Fibroblast of skin of left biceps (primary cell): ENCODE results near the gene ARMS2.

Source experiments
- DNase-seq, 2 experiments: peaks; one replicate each; pipeline ENCODE4 v3.0.0-alpha.2; 2013; ENCODE audit warnings: low read depth in 2 of 2

The ARMS2 gene

DNA sequence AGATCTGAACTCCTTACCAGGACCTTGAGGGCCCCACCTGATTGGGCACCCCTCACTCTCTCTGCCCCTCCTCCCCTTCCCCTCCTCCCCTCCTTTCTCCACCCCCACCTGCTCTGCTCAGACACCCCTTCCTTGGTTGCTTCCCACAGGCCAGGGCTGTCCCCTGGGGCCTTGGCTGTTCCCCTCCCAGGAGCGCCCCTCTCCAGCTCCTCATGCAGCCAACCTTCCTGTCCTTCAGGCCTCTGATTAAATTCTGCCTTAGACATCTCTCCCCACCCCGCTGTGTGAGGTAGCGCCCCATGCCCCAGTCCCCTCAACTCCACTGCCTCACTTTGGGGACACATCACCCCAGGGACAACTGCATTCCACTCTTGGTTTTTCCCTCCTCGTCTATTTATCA, 39.3 kb downstream of the ARMS2 start:
- no peak for DNase-seq

DNA sequence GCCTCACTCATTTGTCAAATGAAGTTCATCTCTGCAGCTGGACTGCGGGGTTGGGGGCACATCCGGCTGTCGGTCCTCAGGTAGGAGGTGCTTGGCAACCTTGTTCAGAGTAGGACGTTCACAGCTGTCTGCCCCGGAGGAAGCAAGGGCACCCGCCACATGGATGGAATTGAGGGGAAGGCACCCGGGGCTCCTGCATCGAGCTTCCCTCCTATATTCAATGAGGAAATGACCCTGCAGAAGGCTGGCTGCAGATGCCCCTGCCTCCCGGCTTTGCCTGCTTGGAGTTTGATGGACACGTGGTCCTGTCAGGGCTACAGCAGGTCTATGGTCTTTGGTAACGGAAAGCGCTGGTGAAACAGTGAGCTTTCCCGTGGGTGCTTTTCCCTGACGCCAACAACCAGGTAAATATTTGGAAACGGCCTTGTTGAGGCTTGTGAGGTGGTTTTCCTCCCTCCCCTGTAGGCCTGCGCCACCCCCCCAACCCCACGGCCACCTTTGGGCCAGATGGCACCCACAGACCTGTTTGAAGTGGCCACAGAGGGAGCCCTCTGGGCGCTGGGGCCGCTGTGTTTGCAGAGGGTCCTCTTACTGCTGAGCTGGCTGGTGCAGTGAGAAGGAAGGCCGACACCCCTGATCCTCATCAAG, 39.8 kb downstream of the ARMS2 start:
- no peak for DNase-seq

DNA sequence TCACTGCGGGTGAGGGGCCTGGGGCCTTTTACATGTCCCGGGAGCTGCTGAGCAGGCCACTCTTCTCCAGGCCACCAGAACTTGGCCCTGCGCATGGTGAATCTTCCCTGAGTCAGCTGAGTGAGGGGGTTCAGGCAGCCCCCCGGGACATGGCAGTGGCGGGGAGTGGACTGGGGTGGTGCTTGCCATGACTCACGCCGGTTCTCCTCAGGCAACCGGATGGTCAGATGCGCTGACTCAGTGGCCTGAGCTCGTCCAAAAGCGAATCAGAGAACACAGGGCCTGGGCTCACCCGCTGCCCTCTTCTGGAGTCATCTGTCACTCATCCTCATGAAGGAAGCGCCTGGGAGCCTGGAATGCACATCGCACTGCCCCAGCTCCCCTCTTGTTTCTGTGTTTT, 40.4 kb downstream of the ARMS2 start:
- no peak for DNase-seq

DNA sequence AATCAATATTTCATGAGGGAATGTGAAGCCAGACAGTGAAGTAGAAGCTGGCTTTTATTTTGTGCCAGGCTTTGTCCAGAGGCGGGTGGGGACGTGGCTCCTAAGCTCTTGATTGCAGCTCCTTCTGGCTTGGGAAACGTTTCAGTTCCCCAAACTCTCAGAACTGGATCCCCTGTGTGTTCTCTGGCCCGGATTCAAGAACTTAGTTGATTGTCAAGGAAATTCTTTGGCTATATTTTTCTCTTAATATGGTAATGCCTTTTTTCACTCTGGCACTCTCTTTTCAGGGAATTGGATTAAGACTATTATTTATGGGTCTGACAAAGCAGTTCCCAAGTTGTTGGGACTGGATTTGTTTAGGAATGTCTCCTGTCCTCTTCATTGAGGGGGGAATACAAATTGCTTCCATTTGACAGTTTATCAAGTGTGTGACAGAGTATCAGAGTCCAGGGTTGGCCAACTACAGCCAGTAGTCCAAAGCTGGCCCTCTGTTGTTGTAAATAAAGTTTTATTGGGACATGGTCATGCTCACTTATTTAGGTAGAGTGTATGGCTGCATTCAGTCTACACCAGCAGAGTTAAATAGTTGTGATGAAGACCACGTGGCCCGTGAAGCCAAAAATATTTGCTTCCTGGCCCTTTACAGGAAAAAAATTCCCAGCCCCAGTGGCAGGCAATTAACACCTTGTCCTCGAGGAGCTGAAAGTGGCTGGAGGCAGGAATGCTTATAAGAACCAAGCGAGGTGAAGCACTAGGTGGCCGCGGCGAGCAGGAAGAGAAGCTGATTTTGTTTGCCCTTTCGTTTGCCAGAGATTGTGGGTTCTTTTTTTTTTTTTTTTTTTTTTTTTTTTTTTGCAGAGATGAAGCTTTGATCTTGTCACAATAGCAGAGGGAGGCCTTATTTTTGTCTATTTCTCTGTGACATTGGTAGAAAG, 41.2 kb downstream of the ARMS2 start:
- peak; percentile 65 to 72 for DNase-seq

DNA sequence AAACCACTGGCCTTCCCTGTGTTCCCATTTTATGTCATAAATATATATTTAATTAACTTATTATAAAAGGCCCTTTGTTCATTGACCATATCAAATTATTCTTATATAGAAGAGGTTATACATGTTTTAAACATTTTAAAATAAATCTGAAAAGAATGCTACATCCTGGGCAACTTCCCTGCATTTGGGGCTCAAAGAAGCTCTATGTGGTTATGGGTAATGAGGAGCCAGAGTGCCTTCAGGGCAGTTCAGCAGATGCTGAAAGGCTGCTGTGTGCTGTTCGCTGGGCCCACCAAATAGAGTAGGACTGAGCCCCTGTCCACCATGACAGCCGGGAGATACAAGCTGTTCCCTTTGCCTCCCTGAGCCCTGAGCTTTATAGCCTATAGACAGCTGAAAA, 42.8 kb downstream of the ARMS2 start:
- no peak for DNase-seq

DNA sequence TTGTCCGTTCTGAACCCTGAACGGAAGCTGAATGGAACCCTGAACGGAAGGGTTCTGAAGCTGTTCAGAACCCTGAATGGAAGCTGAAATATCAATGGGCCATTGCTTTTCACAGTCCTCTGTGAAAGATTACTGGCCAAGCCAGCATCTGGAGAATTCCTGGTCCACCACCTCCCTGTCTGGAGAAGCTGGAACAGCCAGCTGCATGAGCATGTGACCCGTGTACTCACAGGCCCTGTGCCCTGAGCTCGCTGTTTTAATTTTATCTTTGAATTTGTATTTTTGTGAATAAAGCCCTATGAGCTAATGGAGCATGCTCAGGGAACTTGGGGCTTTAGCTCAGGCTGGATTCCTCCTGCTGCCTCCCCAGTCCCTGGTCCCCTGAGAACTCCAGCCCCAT, 44.1 kb downstream of the ARMS2 start:
- DNase-seq = no peak

DNA sequence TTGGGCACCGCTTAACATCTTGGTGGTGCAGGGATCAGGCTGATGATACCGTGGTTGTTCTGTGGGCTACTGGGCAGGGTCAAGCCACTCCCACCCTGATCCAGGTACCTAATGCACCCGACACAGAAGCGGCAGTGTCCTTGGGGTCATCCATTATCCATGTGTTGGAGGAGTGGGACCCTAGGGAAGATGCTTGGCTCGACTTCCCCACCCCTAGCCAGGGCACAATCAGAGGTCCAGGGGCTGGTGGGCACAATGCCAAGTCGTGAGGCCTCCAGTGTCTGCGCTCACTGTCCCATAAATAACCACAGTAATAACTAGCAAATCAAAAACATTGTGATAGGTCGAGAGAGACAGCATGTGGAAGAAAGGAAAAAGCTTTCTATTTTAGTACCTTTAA, 44.6 kb downstream of the ARMS2 start:
- no peak for DNase-seq

DNA sequence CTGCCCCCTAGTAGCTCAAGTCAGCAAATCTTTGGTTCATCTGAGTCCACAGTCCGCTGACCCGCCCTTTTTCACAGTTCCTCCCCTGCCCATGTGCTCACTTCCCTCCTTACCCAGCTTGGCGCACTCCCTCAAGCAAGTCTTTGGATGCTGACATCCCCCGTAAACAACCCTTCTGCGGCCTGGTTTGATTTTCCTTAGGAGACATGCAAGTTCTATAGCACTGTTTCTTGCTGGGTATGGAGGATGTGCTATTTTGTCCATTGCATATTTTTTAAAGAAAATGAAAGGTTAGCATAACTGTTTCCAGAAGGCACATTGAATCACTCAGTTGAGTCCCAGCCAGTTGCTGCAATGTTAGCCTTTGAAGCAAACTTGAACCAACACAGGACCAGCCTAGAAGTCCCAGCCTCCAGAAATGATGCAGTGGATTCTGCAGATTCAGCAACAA, 45.1 kb downstream of the ARMS2 start:
- peak in 1 of 2 experiments; percentile 48 for DNase-seq

DNA sequence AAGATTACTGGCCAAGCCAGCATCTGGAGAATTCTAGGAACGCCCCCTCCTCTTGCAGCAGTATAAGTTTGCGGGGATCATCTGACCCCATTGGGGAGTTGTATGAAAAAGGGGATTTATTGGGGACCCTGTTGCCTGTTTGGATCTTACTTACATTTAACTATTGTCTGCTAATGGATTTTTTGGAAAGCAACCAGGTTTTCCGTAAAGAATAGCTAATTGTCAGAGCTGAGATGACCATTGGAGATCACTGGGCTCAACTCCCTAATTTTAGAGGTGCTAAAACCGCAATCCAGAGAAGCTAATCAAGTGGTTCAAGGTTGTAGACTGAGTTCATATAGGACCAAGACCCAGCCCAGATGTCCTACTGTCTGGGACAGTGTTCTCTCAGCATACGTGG, 45.7 kb downstream of the ARMS2 start:
- DNase-seq = no peak

DNA sequence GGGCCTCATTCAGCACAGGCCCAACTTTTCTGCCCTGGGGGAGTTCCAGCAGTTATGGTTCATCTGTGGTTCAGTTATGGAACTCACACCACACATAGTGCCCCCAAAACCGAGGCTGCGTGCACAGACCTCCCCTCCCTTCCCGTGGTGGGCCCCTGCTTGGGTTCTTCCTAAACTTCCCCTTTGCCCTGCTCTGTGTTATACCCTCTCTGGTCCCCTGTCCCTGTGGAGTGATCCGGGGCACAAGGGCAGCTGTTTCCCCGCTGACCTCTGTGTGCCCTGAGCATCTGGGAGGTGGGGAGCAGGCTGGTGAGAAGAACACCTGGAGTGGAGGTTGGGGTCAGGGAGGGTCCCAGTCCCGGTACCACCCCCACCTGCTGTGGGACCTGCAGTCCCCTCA, 46.3 kb downstream of the ARMS2 start:
- no peak for DNase-seq

DNA sequence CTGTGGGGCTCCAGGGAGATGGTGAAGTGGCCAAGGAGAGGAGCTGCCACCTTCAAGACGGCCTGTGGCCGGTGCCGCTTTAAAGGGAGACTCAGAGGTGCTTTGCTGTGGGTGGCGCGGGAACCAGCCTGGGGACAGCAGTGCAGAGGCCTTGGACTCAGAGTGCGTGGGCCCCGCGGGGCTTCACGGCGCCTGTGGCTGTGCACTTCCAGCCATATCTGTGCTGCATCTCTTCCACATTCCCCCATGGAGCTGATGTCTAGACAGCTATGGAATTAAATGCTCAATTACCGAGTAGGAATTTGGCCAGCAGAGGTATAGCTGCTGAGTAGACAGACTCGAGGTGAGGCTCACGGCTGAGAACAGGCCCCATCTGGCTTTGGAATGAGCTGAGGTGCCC, 48.6 kb downstream of the ARMS2 start:
- DNase-seq = no peak

DNA sequence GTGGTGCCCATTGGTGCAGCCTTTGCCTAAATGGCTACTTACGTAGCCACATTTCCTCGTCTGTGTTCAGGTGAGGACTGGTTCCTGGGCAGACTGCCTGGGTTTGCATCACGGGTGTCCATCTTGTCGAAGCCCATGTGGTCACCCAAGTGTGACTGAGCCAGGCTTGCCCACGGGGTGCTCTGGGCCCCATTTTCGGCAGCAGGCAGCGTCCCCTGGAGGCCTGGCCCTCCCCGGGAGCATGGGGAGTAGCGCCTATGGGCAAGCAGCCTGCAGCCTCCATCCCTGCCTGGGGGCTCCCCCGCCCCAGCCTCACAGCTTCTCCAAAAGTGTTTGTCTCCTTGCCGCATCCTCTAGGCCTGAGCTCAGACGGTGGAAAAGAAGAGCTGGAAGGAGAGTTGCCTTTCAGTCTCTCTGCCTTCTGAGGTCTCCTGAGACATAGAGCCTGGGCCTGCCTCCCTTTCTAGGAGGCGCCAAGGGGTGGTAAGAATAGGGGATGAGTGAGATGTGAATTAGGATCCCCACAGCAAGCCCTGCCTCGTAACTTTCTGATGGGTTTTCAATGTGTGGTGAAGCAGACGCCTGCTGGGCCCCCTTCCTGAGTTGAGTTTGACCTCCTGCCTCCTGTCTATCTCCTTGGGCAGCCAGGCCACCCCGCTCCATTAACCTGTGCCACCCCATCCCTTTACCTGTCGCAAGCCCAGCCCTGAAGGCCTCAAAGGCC, 49.6 kb downstream of the ARMS2 start:
- no peak for DNase-seq

DNA sequence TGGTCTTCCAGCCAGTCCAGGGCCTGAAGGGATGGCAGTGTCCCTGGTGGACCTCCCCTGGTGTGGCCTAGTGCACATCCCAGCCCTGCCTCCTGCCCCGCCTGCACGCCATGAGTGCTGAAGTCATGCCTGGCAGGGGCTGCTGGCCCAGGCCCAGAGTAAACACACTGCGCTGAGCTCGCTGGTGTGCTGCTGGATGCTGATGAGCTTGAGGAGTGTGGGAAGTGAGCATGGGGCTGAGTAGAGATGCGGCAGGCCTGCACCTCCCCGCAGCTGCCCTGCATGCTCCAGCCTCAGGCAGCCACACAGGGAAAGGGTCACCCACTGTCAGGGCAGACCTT, 50.1 kb downstream of the ARMS2 start:
- DNase-seq = peak; percentile 69 to 75

DNA sequence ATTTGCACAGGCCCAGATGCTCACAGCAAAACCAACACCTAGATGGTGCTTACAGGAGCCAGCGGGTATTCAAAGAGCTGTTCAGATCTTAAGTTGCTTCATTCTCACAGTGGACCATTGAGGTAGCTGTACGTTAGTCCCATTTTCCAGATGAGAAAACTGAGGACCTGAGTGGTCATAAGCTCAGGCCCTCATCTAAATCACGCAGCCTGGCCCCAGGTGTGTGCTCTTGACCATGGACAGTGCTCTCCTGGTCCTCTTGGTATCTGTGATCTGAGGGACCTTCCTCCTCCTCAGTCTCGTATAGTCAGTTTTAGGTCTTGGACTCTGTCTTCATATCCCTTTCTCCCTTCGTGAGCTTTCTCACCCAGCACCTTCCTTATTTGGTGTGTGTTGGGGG, 50.6 kb downstream of the ARMS2 start:
- no peak for DNase-seq

DNA sequence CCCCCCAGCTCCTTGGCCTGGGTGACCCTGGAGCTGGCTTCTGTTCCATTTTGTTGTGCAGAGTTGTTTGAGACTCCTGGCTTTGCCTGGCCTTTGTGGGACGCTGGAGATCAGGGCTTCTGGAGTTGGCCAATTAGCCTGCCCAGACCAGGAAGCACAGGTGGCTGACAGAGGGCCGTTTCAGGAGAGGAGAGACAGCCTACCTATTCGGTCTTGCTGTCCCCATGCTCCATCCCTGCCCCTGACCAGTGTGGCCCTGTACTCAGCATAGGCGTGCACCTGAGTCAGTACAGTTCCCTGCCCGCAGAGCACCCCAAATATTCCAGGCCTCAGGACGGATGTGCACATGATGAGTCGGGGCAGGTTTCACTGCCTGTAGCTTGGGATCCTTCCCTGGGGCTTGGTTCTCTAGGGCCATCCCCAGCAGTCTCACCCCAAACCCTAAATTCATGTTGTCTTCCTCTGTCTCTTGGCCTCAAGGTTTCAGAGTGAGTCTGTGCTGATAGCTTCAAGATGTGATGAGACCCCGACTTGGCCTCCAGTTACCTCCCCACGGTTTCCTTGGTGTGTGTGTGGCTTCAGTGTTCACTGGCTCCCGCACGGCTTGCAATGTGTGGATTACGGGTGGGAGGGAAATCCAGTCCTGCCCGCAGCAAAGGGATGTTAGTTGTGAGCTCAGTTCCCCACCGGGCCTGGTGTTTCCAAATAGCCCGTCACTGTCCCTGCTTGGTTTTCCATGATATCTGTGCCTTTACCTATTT, 51.6 kb downstream of the ARMS2 start:
- no peak for DNase-seq
